UCSD-AML1 (cell line): ENCODE data around the gene MYOM1.
A peak's percentile ranks its signal among the peaks of the same experiment; 100 is the strongest.
"Not testable (repeated sequence)": the region's sequence is repeated elsewhere in the genome, so short reads cannot be mapped to it uniquely, and the experiment has no call there.

ENCODE experiments used
- DNase-seq: peaks from one replicate; lab custom pipeline; 2025; ENCODE audit not compliant: unreplicated experiment; lab: John Stamatoyannopoulos, UW

The MYOM1 gene

GRCh38 chr18:3041843-3042242 is 177.9 kb downstream of the MYOM1 start:
- no peak for DNase-seq

GRCh38 chr18:3040881-3041280 is 178.9 kb downstream of the MYOM1 start:
- no peak for DNase-seq

GRCh38 chr18:3040173-3040572 is 179.6 kb downstream of the MYOM1 start:
- no peak for DNase-seq

DNA sequence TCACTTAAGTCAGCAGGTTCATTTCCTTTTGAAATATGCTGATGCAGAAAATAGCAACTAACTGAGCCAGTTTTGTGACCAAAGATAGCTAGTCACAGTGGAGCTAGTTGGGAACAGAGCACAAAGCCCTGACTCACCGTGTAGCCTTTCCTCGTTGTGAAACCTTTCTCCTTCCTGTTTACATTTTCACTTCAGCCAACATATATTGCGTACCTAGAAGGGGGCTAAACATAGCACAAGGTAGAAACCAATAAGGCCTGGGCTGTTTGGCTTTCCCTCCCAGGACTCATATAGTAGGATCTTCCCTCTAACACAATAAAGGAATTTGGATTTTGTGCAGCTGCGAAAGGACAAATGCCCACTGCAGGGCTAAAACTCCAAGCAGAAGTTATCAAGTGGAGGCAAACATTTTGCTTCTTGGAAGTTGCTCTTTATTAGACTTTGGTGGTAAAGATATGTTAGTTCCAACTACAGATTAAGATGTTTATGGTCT is 182.3 kb downstream of the MYOM1 start:
- DNase-seq: peak; percentile 19

DNA sequence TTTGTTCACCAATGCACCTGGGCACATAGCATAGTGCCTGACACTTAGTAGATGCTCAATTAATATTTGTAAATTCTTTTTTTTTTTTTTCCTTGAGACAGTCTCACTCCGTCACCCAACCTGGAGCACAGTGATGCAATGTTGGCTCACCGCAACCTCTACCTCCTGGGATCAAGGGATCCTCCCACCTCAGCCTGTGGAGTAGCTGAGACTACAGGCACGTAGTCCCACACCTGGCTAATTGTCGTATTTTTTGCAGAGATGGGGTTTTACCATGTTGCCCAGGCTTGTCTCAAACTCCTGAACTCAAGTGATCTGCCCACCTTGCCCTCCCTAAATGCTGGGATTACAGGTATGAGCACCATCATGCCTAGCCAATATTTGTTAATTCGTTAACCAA is 183.7 kb downstream of the MYOM1 start:
- no peak for DNase-seq

GRCh38 chr18:3035635-3036034 is 184.1 kb downstream of the MYOM1 start:
- DNase-seq: no peak

- DNase-seq: no peak
Measured at GRCh38 chr18:3032721-3033120, 187.0 kb downstream of the MYOM1 start.

DNA sequence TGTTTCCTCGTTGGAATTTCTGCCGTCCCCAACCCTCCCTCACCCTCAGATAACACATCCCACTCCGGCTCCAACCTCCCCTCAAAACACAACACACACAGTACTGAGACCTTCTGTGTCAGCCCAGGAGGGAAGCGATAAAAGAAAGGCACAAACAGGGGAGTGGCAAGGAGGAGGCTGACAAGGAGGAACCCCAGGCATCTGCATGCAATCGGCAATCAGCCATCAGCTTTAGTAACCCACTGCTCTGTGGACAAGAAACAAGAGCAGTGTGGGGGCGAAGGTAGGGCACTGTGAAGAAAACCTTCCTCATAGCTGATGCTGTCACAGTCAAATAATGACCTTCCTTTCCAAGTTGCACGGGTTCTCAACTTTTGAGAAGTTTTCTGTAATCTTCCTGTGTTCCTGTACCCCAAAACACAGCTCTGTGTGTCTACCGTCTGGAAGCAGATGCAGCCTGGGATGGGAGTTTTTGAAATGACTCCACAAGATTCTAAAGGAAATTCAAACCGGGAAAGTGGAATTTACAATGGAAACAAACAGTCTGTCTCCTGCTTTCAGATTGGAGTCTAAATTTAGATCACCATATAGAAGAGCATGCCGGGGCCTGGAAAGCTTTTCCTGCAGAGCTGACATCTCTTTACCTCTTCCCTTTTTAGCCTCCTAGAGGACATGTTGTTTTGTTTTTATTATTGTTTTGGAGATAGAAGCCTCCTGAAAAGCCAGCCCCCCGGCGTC is 190.4 kb downstream of the MYOM1 start:
- peak; percentile 33 for DNase-seq

DNA sequence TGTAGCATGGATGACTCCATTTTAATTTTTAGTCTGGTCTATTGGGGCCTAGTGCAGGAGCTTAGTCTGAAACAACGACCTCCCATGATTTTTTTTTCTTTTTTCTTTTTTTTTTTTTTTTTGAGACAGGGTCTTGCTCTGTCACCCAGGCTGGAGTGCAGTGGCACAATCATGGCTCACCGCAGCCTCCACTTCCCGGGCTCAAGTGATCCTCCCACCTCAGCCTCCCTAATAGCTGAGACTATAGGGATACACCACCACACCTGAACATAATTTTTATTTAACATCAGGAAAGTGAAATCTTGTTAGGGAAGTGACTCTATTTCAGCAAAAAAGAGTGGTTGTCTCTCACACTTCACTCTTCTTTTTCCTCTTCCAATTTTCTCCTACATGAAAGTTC is 191.7 kb downstream of the MYOM1 start:
- not testable (repeated sequence) for DNase-seq

DNA sequence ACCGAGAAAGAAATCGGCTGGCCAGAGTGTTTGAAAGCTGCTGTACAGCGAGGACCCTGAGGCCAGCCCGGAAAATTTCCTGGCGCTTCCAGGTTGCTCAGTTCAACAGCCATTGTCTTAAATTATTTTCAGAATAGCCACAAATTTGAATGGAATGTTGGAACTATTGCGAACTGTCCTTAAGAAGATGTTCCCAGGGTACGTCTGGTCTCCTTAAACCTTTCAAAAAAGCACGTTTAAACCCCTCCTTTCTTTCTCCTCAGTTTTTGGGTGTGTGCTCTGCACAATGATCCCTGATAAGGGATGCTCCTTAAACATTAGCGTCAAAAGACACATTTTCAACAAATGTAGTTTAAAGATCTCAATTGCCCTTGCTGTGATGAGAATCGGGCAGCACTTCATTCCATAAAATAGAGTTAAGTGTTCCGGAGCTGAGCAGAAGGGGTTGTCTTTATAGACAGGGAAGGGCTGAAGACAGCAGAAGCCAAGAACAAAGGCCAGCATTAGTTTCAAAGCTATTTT is 192.3 kb downstream of the MYOM1 start:
- no peak for DNase-seq

DNA sequence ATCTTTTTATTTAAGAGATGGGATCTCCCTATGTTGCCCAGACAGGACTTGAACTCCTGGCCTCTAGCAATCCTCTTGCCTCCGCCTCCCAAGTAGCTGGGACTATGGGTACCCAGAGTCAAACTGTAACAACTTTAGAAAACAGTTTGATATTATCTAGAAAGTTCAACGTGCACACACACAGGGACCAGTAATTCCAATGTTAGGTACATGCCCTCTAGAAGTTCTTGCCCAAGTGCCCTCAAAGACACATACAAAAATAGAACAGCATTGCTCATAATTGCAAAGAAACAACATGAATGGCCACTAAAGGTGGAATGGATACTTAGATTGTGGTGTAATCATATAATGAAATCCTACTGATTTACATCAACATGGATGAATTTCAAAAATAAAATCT is 194.2 kb downstream of the MYOM1 start:
- no peak for DNase-seq

- DNase-seq: not testable (repeated sequence)
Measured at GRCh38 chr18:3023603-3024002, 196.2 kb downstream of the MYOM1 start.
